ENCODE results near the gene EPS8L3. TPM values are rescaled to one million over a fixed set of nuclear protein-coding genes. Genes with fewer than 3 reads are reported as not detected.

Gene EPS8L3
- total RNA-seq, 1 experiment from 2014 or later, result not detected

- intact Hi-C loops (cut with micrococcal nuclease; ENCODE audit: unreplicated experiment), result no loop called here
- Histone ChIP-seq H3K4me1 (ENCODE audit: insufficient read depth, low read length, poor library complexity, severe bottlenecking) (no peaks in the 10 kb centered on the region), H3K4me3 (ENCODE audit: low read depth, low read length, poor library complexity, severe bottlenecking) (no peak overlapping the region), H3K27ac (ENCODE audit: low read depth, low read length, poor library complexity, severe bottlenecking) (no peak overlapping the region), H3K36me3 (ENCODE audit: insufficient read depth, low read length, poor library complexity, severe bottlenecking) (no peaks in the 10 kb centered on the region), H3K9me3 (ENCODE audit: low read depth, low read length, poor library complexity, severe bottlenecking) (no peaks in the 10 kb centered on the region), H3K27me3 (replicated peaks; ENCODE audit: insufficient read depth, low read depth, low read length, poor library complexity) (no peaks in the 10 kb centered on the region)
- BruUV-seq (replicated peaks), result no TSS peak
- no peak for TF ChIP-seq EZH2 (IDR thresholded peaks at IDR 0.05; ENCODE audit: borderline replicate concordance, low read depth, low read length, poor library complexity, severe bottlenecking)
- TF ChIP-seq, protein P1, sequence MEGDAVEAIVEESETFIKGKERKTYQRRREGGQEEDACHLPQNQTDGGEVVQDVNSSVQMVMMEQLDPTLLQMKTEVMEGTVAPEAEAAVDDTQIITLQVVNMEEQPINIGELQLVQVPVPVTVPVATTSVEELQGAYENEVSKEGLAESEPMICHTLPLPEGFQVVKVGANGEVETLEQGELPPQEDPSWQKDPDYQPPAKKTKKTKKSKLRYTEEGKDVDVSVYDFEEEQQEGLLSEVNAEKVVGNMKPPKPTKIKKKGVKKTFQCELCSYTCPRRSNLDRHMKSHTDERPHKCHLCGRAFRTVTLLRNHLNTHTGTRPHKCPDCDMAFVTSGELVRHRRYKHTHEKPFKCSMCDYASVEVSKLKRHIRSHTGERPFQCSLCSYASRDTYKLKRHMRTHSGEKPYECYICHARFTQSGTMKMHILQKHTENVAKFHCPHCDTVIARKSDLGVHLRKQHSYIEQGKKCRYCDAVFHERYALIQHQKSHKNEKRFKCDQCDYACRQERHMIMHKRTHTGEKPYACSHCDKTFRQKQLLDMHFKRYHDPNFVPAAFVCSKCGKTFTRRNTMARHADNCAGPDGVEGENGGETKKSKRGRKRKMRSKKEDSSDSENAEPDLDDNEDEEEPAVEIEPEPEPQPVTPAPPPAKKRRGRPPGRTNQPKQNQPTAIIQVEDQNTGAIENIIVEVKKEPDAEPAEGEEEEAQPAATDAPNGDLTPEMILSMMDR (conservative IDR thresholded peaks at IDR 0.05; ENCODE audit: low read depth, low read length), result no peak
- CTCF ChIA-PET, result no interaction called here
- DNase-seq (ENCODE audit: low spot score), result no peak
- POLR2A ChIA-PET (ENCODE audit: low non-redundant PET), result no interaction called here
These were observed 12.0 kb downstream of the EPS8L3 start for GRCh38 chr1:109751531-109752260.

DNA sequence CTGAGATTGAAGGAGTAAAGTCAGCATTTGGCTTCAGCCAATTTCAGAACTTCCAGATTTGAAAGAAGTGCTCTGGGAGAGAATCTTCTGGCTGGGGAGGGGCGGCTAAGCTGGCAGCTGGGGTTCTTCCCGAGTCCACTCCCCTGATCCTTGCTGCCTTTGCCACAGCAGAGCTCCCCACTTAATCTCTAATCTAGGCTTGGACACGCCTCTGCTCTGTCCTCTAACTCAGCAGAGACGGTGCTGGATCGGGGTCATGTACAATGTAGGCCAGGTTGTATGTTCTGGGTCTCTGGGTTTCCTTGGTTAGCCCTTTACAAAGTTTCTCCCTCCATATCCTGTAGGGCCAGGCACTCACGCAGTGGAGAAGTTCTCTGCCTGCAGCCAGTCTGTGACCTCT lies 12.8 kb downstream of the EPS8L3 start:
- no peak overlapping the region for H3K27ac ChIP-seq (ENCODE audit: low read depth, low read length, poor library complexity, severe bottlenecking)
- intact Hi-C loops (cut with micrococcal nuclease; ENCODE audit: unreplicated experiment), result no loop called here
- no peaks in the 10 kb centered on the region for H3K4me1 ChIP-seq (ENCODE audit: insufficient read depth, low read length, poor library complexity, severe bottlenecking)
- H3K27me3 ChIP-seq (replicated peaks; ENCODE audit: insufficient read depth, low read depth, low read length, poor library complexity), result no peaks in the 10 kb centered on the region
- TF ChIP-seq EZH2 (IDR thresholded peaks at IDR 0.05; ENCODE audit: borderline replicate concordance, low read depth, low read length, poor library complexity, severe bottlenecking), result no peak
- TF ChIP-seq, protein P1 (conservative IDR thresholded peaks at IDR 0.05; ENCODE audit: low read depth, low read length), result no peak
- CTCF ChIA-PET, result no interaction called here
- POLR2A ChIA-PET (ENCODE audit: low non-redundant PET), result no interaction called here
- H3K9me3 ChIP-seq (ENCODE audit: low read depth, low read length, poor library complexity, severe bottlenecking), result no peaks in the 10 kb centered on the region
- no peaks in the 10 kb centered on the region for H3K36me3 ChIP-seq (ENCODE audit: insufficient read depth, low read length, poor library complexity, severe bottlenecking)
- no peak for DNase-seq (ENCODE audit: low spot score)
- BruUV-seq (replicated peaks), result no TSS peak
- H3K4me3 ChIP-seq (ENCODE audit: low read depth, low read length, poor library complexity, severe bottlenecking), result no peak overlapping the region

DNA sequence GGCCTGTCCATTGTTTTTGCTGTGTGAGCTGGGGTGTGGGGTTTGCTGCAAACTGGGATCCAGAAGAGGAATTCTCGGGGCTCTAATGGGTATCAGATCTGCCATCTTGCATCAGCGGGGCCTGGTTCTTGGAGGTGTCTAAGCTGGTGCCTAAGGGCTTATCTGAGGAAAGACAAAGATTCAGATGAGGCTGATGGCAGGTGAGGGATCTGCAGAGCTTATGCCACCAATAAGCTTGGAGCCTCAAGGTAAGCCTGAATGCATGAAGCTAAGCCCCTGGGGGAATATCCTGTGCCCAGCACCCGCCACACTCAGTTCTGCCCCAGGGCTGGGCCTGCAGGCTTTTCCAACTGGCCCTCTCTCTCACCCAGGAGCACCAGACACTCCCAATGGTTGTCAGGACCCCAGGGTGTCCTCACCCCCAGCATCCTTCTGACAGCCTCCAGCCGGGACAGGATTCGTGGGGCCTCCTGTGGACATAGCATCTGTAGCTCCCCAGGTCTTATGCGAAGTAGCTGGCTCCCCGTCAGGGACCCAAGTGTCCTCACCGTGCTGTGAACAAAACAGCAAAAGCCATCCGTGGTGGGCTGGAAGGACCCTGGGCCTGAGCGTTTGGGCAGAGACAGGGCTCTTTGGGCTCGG lies 13.4 kb downstream of the EPS8L3 start:
- no peak overlapping the region for H3K4me3 ChIP-seq (ENCODE audit: low read depth, low read length, poor library complexity, severe bottlenecking)
- ChIA-PET POLR2A (ENCODE audit: low non-redundant PET) (no interaction called here), CTCF (no interaction called here)
- no peaks in the 10 kb centered on the region for H3K4me1 ChIP-seq (ENCODE audit: insufficient read depth, low read length, poor library complexity, severe bottlenecking)
- DNase-seq (ENCODE audit: low spot score), result no peak
- no TSS peak for BruUV-seq (replicated peaks)
- no peak overlapping the region for H3K27ac ChIP-seq (ENCODE audit: low read depth, low read length, poor library complexity, severe bottlenecking)
- TF ChIP-seq, protein P1 (conservative IDR thresholded peaks at IDR 0.05; ENCODE audit: low read depth, low read length), result no peak
- TF ChIP-seq EZH2 (IDR thresholded peaks at IDR 0.05; ENCODE audit: borderline replicate concordance, low read depth, low read length, poor library complexity, severe bottlenecking), result no peak
- intact Hi-C loops (cut with micrococcal nuclease; ENCODE audit: unreplicated experiment), result no loop called here
- H3K9me3 ChIP-seq (ENCODE audit: low read depth, low read length, poor library complexity, severe bottlenecking), result no peaks in the 10 kb centered on the region
- no peaks in the 10 kb centered on the region for H3K27me3 ChIP-seq (replicated peaks; ENCODE audit: insufficient read depth, low read depth, low read length, poor library complexity)
- no peaks in the 10 kb centered on the region for H3K36me3 ChIP-seq (ENCODE audit: insufficient read depth, low read length, poor library complexity, severe bottlenecking)

All from A673 (cell line).